Endothelial cell (in vitro differentiated cells): ENCODE data around the gene HOXA10. TPM values are rescaled to one million over a fixed set of nuclear protein-coding genes. Genes with fewer than 3 reads are reported as not detected.

Experiments
- DNase-seq: peaks from one replicate; pipeline ENCODE4 v3.0.0; 2021; ENCODE audit warnings: low spot score
- H3K27ac Mint-ChIP-seq: one replicate; pipeline ENCODE4 v1.8.0; 2021; ENCODE audit warnings: mixed read lengths, inconsistent platforms; ENCODE audit not compliant: unreplicated experiment
- H3K27me3 Mint-ChIP-seq: one replicate; pipeline ENCODE4 v1.8.0; 2021; ENCODE audit warnings: mild to moderate bottlenecking, moderate library complexity, mixed read lengths, inconsistent platforms; ENCODE audit not compliant: unreplicated experiment
- H3K36me3 Mint-ChIP-seq: one replicate; pipeline ENCODE4 v1.8.0; 2021; ENCODE audit warnings: mild to moderate bottlenecking, low read depth, mixed read lengths, inconsistent platforms; ENCODE audit not compliant: unreplicated experiment
- H3K4me1 Mint-ChIP-seq: one replicate; pipeline ENCODE4 v1.8.0; 2021; ENCODE audit warnings: mild to moderate bottlenecking, mixed read lengths, inconsistent platforms; ENCODE audit not compliant: unreplicated experiment
- H3K4me3 Mint-ChIP-seq: one replicate; pipeline ENCODE4 v1.8.0; 2021; ENCODE audit warnings: mild to moderate bottlenecking, mixed read lengths, inconsistent platforms; ENCODE audit not compliant: unreplicated experiment
- H3K9me3 Mint-ChIP-seq: one replicate; pipeline ENCODE4 v1.8.0; 2021; ENCODE audit warnings: mixed read lengths, inconsistent platforms; ENCODE audit not compliant: unreplicated experiment
- CTCF ChIP-seq: fragments of 200-600 bp; sonication (generic); IDR thresholded peaks from one replicate; pipeline ENCODE4 v1.5.0; 2021; ENCODE audit warnings: antibody characterized with exemption; ENCODE audit not compliant: unreplicated experiment
- total RNA-seq: library from RNA; stranded (reverse); fragmentation: NEBNext Ultra II Directional; extraction: Animal tissue kit (Norgen Biotek cat#: 25700); gene quantifications from one replicate; pipeline ENCODE4 v1.2.1, GENCODE V29; 2021; ENCODE audit not compliant: unreplicated experiment

Gene HOXA10
- total RNA-seq, 1 donor from 2014 or later: not detected

- H3K27me3 Mint-ChIP-seq: peaks cover 29% of the 10 kb centered on the region
- no peaks in the 10 kb centered on the region for H3K36me3 Mint-ChIP-seq
- DNase-seq: no peak
- TF ChIP-seq CTCF: no peak
- no peaks in the 10 kb centered on the region for H3K9me3 Mint-ChIP-seq
- peaks cover 23% of the 10 kb centered on the region for H3K4me1 Mint-ChIP-seq
- H3K4me3 Mint-ChIP-seq: no peak overlapping the region
- H3K27ac Mint-ChIP-seq: no peak overlapping the region
These were observed 39.7 kb downstream of the HOXA10 start for GRCh38 chr7:27134392-27134791.

GRCh38 chr7:27133409-27134231 is 40.5 kb downstream of the HOXA10 start:
- H3K4me3 Mint-ChIP-seq: no peak overlapping the region
- peaks cover 30% of the 10 kb centered on the region for H3K27me3 Mint-ChIP-seq
- no peak overlapping the region for H3K27ac Mint-ChIP-seq
- H3K4me1 Mint-ChIP-seq: peaks cover 22% of the 10 kb centered on the region
- no peaks in the 10 kb centered on the region for H3K9me3 Mint-ChIP-seq
- DNase-seq: no peak
- no peaks in the 10 kb centered on the region for H3K36me3 Mint-ChIP-seq
- no peak for TF ChIP-seq CTCF

- no peak for DNase-seq
- Mint-ChIP-seq H3K9me3 (no peaks in the 10 kb centered on the region), H3K4me3 (no peak overlapping the region), H3K27me3 (peaks cover 35% of the 10 kb centered on the region), H3K36me3 (no peaks in the 10 kb centered on the region), H3K4me1 (peaks cover 20% of the 10 kb centered on the region), H3K27ac (no peak overlapping the region)
- TF ChIP-seq CTCF: no peak
These were observed 41.1 kb downstream of the HOXA10 start for GRCh38 chr7:27132978-27133377.

GRCh38 chr7:27132214-27132613 is 41.9 kb downstream of the HOXA10 start:
- DNase-seq: no peak
- Mint-ChIP-seq H3K9me3 (no peaks in the 10 kb centered on the region), H3K27ac (no peak overlapping the region), H3K27me3 (peaks cover 35% of the 10 kb centered on the region), H3K36me3 (no peaks in the 10 kb centered on the region), H3K4me1 (peaks cover 20% of the 10 kb centered on the region), H3K4me3 (no peak overlapping the region)
- TF ChIP-seq CTCF: no peak

GRCh38 chr7:27131390-27131819 is 42.7 kb downstream of the HOXA10 start:
- H3K27ac Mint-ChIP-seq: no peak overlapping the region
- H3K9me3 Mint-ChIP-seq: no peaks in the 10 kb centered on the region
- no peak for DNase-seq
- peaks cover 13% of the 10 kb centered on the region for H3K4me1 Mint-ChIP-seq
- H3K36me3 Mint-ChIP-seq: no peaks in the 10 kb centered on the region
- H3K4me3 Mint-ChIP-seq: peak overlapping the region; percentile 43
- TF ChIP-seq CTCF: no peak
- H3K27me3 Mint-ChIP-seq: peaks cover 34% of the 10 kb centered on the region
